HTR-8/SVneo (cell line): ENCODE measurements around the gene AKIRIN2.

Experiments used
- DNase-seq: peaks from one replicate; pipeline ENCODE4 v3.0.0; 2011; ENCODE audit warnings: low spot score, mixed read lengths; ENCODE audit not compliant: insufficient read length
- FAIRE-seq: peaks from 2 replicates; lab custom pipeline; 2011; peaks lifted over from hg19 to GRCh38; lab: Jason Lieb, UNC

AKIRIN2 gene

DNA sequence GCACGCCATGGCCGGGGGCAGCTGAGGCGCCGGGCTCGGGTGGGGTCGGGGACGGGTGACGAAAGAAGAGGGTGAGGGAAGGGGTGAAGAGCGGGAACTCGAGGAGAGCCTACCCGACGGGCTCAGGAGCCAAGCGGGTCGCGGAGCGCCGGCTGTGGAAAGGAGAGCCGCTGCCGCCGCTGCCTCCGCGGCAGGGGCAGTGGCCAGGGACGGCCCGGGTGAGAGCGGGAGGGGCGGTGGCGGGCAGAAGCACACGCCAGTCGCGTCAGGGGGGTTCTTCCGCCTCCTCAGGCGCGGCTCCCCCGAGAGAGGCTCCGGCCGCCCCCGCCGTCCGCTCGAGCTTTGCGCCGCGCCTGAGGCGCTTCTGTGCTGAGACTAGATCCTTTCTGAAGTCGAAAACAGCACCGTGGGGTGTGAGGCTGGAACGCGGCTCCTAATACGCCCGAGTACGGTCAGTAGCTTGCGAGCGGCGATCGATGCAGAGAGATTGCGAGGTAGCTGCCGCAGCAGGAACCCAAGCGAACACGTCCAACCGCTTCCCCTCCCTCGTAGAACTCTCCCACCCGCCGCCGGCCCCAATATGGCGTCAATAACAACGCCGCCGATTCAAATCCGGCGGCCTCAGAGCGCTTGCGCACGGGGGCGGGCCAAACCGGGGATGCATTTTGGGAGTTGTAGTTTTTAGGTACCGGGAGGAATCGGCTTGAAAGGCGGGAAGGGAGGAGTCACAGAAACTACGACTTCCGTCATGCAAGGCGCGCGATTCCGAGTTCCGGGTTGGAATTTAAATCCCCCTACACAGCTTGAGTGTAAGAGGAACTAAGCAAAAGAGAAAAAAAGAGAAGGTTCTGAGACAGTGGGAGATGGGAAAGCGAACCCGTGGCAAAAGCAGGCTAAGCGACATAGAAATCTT, at the start of gene AKIRIN2:
TSS of gene AKIRIN2 (minus strand) at position 558 of the 913 bp plus-strand sequence. CDS start at position 9, 549 bp downstream.
- DNase-seq (peak; percentile 80), FAIRE-seq (peak; percentile 9)

DNA sequence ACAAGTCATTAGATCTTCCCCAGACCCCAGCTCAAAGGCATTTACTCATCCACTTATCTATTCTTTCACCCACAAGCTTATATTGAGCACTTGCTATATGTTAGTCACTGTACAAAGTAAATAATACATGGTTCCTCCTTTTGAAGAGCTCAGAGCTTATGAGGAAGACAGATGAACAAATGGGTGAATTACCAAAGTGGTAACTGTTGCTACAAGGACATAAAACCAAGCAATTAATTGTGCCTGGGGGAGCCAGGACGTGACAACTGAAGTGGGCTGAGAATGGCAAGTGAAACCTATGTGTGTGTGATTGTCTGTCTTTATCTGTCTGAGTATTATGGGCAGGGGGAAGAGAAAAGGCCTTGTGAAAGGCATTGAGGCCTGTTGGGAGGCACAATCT, 45.6 kb upstream of the AKIRIN2 start:
- FAIRE-seq: no peak

DNA sequence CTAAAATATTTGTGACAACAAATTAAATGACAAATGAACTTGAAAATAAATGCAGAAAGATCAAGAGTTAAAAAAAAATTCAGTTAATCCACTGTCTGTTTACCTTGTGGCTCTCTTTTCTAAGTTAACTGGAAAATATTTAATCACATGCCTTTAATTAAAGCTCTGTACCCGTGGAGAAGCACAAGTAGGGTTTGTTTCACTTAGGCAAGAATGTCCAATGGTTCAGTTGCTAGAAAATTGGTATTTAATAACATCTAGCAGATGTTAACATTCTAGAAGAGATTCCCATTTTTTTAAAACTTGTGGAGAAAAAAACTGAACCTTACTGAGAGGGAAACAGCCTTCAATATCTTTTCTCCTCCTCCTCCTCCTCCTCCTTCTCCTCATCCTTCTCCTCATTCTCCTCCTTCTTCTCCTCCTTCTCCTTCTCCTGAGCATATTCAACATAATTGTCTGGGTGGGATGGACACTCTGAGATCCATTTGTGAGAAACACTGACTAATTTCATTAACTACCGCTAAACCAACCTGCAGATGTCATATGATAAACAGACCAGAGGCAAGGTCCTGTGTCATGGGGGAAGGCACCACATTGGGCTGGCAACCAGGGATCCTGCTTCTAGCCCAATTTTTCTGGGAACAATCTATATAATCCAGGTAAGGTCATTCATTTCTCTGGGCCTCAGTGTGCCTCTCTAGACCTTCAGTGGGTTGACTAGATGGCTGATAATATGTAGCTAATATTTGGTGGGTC, 44.1 kb upstream of the AKIRIN2 start:
- FAIRE-seq: no peak
- no peak for DNase-seq

More for the DNA sequence above, 45.6 kb upstream of the AKIRIN2 start:
- no peak for DNase-seq

DNA sequence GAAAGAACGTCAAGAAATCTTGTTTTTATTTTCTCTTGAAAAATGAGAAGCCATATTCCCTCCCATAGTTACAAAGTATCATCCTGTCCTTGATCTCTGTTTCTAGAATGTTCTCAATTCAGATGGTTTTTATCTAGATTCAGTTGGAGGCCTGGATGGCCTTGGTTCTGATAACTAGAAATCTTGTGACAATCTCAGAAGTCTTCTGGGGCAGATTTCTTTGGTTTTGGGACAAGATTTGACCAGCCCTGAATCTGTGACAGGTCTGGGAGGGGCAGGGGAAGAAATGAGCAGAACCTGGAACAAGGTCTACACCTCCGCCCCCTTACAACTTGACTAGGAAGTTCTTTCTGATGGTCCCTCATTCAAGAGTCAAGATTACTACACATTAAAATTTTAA, 41.4 kb upstream of the AKIRIN2 start:
- no peak for DNase-seq

DNA sequence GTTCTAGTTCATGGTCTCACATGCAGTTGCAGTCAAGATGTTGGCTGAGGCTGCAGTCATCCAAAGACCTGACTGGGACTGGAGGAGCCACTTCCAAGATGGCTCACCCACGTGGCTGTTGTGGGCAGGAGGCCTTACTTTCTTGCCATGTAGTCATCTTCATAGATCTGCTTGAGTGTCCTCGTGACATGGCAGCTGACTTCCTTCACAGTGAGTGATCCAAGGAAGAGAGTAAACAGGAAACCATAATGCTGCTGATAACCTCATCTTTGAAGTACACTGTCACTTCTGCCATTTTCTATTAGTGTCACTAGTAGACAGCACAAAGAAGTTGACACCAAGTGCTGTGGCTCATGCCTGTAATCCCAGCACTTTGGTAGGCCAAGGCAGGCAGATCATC, 40.1 kb upstream of the AKIRIN2 start:
- FAIRE-seq: no peak
- DNase-seq: no peak

More for the DNA sequence above, 41.4 kb upstream of the AKIRIN2 start:
- no peak for FAIRE-seq

DNA sequence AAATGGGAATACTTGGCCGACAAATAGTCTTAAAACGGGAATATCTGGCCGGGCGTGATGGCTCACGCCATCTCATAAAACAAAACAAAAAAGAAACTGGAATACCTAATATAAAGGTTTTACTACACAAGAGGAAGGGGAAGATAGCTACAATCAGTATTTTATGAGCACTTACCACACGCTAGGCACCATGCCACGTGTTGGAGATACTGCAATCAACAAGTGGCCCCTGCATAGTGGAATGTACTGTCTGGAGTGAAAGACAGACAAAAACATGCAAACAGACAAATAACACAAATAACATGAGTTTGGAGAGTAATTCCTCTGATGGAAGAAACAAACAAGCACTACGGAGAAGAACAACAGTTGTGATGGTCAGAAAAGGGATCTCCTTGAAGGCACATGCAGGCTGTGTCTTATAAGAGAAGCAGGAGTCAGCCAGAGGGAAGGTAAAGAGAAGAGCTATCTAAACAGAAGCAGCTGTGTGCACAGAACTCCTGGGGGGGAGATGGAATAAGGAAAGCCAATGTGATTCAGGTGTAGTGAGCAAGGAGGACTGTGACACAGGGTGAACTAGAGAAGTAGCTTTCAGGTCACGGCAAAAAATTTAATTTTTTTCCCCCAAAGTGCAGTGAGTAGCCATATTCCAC, 39.1 kb upstream of the AKIRIN2 start:
- DNase-seq (no peak), FAIRE-seq (no peak)

DNA sequence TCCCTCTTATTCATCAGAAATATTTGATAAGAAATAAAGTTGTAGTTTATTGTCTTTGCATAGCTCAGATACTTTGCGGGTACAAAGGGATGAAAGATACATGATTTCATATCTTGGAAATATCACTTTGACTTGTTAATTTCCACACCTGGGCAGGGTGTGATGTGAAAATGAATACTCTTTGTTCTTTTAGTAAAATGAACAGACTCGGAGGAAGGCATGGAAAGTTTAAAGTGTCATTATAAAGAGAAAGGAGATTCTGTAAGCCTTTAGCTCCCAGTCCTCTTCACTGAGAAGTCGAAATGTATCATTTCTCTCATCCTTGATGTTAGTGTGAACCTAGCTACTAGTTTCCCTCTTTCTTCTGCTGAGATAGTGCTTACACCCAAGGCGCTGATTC, 36.7 kb upstream of the AKIRIN2 start:
- DNase-seq: no peak
- FAIRE-seq: no peak

DNA sequence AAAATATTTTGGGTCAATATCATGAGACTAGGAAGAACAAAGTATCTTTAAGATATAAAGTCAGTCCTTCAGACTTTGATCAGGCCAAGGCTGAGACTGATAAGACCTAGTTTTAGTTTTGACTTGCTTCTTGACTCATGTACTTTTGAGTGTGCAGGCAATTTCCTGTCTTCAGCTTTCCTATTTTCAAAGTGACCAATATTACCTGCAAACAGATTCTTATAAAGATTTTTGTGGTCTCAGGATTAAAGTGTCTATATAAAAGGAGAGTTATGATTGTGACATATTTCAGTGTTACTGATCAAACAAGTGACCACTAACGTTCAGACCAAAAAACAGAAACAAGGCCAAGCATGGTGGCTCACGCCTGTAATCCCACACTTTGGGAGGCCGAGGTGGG, 36.0 kb upstream of the AKIRIN2 start:
- no peak for FAIRE-seq
- DNase-seq: no peak

DNA sequence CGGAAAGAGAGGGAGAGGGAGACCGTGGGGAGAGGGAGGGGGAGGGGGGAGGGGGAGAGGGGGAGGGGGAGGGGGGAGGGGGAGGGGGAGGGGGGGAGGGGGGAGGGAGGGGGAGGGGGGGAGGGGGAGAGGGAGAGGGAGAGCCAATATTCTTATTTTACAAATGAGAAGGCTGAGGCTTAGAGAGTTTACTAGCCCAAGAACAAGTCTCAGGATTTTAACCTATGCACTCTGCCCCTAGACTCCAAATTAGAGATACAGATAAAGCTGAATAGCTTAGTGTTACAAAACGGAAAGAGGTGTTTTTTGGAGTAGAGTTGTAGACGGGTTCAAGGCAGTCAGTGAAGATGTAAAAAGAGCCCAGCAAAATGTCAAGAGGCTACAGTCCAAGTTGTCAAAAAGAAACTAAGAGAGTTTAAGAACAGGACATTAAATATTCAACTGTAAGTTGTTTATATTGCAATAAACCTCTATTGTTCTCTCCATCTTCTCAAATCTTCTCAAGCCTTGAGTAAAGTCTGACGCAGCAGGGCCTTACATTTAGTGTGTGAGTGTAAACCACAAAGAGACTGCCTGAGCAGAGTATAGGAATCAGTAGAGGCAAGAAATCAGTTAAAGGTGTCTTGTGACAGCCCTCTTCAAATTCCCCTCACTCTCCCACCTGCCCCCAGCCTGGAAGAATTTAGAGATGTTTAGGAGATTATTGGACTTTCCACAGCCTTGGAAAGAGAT, 34.9 kb upstream of the AKIRIN2 start:
- FAIRE-seq: no peak
- no peak for DNase-seq

DNA sequence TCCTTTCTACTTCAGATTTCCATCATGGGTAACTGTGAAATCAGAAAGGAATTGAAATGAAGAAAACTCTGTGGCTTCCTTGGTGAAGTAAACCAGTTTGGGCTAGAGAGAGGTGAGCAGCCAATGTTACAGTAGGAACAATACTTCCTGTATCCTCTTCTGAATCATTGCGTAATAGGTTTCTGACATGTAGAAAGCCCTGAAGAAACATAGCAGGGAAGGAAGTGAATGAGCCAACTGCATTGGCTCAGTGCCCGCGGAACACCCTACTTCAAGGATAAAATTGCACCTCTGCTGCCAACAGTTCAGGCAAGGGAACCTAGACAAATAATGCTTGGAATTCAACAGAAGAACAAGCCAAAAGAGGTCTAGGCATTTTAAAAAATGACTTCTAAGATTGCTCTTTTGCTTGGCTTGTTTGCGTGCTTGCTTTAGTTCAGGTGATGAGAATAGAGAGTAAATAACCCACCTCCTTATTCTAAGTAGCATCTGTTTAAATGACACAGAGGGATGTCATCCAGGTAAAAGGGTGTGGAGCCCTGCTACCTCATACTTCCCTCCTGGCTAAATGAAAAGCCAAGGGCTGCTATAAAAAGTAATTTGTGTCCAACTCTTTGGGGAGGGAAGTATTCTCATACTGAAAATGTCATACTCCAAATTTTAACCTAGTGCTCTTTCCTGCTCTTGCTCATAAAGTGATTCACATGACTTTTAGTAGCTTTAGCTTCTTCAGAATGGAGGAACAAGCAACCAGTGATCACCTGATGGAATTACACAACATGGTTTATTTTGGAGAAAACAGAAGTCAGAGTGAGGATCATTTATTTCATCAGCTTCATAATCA, 30.0 kb upstream of the AKIRIN2 start:
- peak; percentile 84 for DNase-seq

DNA sequence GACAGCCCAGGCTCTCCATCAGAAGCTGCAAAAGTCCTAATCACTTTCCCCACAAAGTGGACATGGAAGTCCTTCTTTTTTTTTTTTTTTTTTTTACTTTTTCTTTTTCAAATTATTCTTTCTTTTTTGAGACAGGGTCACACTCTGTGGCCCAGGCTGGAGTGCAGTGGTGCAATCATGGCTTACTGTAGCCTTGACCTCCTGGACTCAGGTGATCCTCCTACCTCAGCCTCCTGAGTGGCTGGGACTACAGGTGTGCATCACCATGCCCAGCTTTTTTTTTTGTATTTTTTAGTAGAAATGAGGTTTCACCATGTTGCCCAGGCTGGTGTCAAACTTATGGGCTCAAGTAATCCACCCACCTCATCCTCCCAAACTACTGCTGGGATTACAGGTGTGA, 29.0 kb upstream of the AKIRIN2 start:
- FAIRE-seq (no peak), DNase-seq (no peak)

More for the DNA sequence above, 30.0 kb upstream of the AKIRIN2 start:
- no peak for FAIRE-seq

DNA sequence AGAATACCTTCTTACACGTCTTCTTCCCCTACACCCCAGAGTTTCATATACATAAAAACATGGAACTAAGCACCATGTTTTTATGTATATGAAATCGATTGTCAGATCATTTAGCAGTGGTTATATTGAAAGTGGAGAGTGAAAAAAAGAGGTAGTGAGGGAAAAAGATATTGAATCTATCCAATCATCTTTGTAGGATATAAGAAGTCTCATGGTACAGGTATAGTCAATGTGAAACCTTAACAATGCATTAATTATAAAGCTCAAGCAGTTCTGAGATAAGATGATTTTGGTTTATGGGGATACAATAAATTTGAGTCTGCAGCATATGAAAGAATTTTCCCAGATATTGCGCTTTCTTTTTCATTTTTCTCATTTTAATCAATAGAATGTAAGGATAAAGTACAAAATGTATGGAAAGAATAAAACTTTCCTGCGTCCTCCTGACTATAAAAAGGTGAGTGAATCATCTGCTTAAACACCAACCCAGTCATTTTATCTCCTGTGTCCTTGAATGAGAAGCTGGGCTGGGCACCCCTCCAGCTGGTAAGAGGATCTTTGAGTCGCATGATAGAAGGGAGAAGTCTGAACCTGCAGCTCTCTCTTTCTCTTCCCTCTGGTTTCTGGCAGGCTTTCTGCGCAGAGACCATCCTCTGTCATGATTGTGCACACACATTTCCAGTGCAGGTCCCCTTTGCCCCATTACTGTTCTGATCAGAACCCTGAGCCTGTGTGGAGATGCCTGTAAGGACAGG, 28.1 kb upstream of the AKIRIN2 start:
- FAIRE-seq (no peak), DNase-seq (no peak)

DNA sequence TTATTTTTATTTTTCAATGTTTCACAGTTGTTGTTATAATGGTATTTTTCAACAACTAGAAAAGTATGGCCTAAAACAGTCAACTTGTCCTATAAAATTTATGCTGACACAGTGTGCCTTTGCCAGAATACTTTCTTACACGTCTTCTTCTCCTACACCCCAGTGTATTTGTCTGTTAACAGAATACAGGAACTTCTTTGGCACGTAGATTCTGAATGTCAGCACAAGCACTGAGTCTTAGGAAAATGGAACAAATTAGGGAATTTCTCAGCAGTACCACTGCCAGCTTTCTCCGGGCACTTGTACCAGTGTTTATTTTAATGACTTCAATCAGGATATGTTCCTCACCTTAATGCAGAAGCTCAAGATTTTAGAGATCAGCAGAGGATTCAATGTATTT, 26.7 kb upstream of the AKIRIN2 start:
- FAIRE-seq (no peak), DNase-seq (no peak)

DNA sequence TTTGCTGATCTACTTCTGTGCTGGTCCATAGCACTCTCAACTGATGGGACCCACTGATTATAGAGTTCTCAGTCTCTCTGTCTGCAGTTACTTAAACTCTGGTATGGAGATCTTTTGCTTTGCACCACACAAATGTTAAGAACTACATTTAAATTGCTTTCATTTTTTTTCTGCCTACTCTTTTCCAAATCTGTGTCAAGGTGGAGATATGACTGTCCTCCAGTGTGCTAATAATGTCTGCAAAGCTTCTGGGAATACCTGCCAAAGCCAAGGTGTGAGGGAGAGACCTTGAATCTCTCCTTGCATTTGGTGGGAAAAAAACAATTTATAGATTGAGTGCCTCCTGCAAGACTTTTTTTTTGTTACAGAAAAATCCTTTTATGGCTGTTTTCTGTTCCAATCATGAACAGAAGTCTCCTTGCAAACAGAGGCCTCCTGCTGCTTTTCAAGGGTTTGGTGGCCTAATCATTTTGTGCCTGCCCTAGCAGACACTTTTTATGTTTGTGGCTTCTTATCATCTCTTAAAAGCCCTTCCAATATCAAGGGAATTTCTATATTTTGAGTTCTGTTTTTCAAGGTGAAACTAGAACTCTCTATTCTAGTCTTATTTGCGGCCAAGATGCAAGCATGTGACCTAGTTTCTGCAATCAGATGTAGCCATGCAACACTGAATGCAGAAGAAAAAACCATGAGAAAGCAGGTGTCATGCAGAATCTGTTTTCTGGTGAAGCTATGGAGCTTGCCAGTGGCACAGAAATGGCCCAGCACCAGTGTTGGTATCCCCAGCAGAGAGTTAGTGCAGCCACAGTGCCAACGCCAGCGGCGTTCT, 23.2 kb upstream of the AKIRIN2 start:
- DNase-seq (no peak), FAIRE-seq (no peak)

DNA sequence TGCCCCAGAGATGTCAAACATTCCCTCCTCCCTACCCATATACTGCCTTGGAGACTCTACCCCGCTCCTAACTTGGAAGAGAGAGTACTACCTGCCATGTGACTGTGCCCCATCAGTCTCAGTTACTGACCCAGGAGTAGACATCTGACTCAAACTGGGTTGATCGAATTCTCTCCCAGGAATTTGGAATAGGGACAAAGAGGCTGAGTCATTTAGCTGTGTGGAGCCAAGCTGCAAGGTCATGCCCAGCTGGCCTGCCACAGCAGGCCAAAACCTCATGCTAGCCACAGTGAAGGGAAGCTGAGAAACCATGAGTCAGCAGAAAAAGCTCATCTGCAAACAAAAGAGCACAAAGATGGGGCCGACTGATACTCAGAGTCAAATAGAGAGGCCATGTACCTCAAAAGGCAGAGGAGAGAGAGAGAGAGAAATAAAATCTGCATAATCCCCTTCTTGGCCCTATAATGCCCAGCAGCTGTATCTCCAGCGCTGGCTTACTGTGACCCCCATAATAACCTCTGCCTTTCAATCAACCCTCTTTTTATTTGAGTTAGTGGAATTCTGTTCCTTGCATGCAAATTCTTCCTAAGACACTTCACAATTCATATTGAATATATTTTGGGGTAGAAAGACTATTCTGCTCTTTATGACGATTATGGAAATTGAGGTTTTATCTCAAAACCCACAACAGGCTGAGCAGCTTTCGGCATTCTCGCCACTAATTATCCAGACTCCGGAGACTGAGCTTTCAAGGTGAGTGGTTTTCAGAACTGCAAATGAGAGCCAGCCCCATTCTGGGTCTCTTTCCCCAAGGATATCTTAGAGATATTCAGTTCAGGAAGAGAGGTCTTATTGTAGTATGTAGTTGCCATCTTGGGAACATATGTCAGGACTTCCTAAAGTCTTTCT, 21.4 kb upstream of the AKIRIN2 start:
- DNase-seq: peak; percentile 84
- FAIRE-seq: peak; percentile 46

DNA sequence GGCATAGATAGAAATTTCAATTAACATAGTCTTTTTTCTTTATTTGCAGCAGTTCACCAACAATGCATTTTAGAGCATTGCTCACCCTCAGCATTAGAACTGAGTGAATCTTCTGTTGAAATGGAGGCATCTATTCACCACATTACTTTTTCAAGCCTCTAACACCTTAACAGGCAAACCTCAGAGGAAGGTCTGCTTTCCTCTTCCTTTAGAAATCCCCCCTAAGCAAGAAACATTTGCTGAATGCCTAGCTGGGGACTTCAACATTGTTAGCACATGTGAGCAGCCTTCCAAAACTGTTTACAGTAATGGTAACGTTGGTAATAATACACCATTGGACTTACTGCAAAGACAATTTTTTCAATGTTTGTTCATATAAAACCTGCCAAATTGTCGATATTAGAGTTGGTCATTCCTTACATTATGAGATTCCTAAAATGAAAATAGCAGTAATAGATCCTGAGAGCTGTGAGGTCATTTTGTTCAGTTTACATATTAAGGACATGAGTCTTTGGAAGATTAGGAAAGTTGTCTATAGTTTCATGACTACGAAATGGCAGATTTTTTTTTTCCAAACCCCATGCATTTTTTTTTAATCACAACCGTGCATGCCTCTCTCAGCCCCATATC, 20.6 kb upstream of the AKIRIN2 start:
- FAIRE-seq (no peak), DNase-seq (no peak)
